ENCODE measurements around the gene GNAS. TPM values are rescaled to one million over a fixed set of nuclear protein-coding genes. Genes with fewer than 3 reads are reported as not detected.

GNAS gene
- polyA plus RNA-seq, 1 donor (not counting 4 experiments of a cell fraction or from before 2014, with no cell fraction given) = 560 TPM

- Histone ChIP-seq H3K4me3 (ENCODE audit: control insufficient read depth in 2 of 3, extremely low read depth in 1 of 3, insufficient read depth in 2 of 3, low read depth in 1 of 3, low read length in 3 of 3) (no peak overlapping the region), H3K9me1 (ENCODE audit: control insufficient read depth, extremely low read depth, insufficient read depth, low read length) (no peaks in the 10 kb centered on the region), H3K4me2 (ENCODE audit: control insufficient read depth, extremely low read depth, insufficient read depth, low read depth, low read length) (no peak overlapping the region), H4K20me1 (ENCODE audit: control insufficient read depth, extremely low read depth, insufficient read depth, low read length) (no peaks in the 10 kb centered on the region), H3K9ac (ENCODE audit: control insufficient read depth, extremely low read depth, insufficient read depth, low read length) (no peak overlapping the region), H3K36me3 (ENCODE audit: control insufficient read depth in 2 of 2, extremely low read depth in 1 of 2, insufficient read depth in 2 of 2, low read length in 2 of 2) (no peaks in the 10 kb centered on the region), H2AFZ (ENCODE audit: control insufficient read depth, low read length) (no peak overlapping the region), H3K4me1 (ENCODE audit: control insufficient read depth, extremely low read depth, insufficient read depth, low read length) (no peaks in the 10 kb centered on the region), H3K27ac (ENCODE audit: control insufficient read depth, insufficient read depth, low read length) (no peak overlapping the region), H3K27me3 (ENCODE audit: control insufficient read depth, extremely low read depth, insufficient read depth, low read length) (peaks cover 2% of the 10 kb centered on the region), H3K79me2 (ENCODE audit: control insufficient read depth, insufficient read depth, low read length) (no peaks in the 10 kb centered on the region), H3K9me3 (ENCODE audit: control insufficient read depth, low read depth, low read length) (no peaks in the 10 kb centered on the region)
- DNase-seq (ENCODE audit: low read depth, low spot score) = no peak
- dilution Hi-C loops (cut with MboI; ENCODE audit: extremely low pct_ligation_motif_present, low sequenced_read_pairs) = loop anchor here (25.0 kb wide), 1 partner anchor 338 kb away; no protein-coding TSS in a partner anchor
- TF ChIP-seq EZH2 (IDR thresholded peaks at IDR 0.05; ENCODE audit: low read length) (no peak), CTCF (optimal IDR thresholded peaks at IDR 0.05 in 1 of 3, IDR thresholded peaks at IDR 0.05 in 1 of 3, conservative IDR thresholded peaks at IDR 0.05 in 1 of 3; ENCODE audit: extremely low read depth in 1 of 3, insufficient read depth in 2 of 3, low read length in 3 of 3) (no peak)
- no peak for FAIRE-seq
Observed at GRCh38 chr20:58874469-58874868, 22.0 kb downstream of the GNAS start.

- dilution Hi-C loops (cut with MboI; ENCODE audit: extremely low pct_ligation_motif_present, low sequenced_read_pairs) = no loop called here
- Histone ChIP-seq H3K4me3 (ENCODE audit: control insufficient read depth in 2 of 3, extremely low read depth in 1 of 3, insufficient read depth in 2 of 3, low read depth in 1 of 3, low read length in 3 of 3) (no peak overlapping the region), H3K36me3 (ENCODE audit: control insufficient read depth in 2 of 2, extremely low read depth in 1 of 2, insufficient read depth in 2 of 2, low read length in 2 of 2) (no peaks in the 10 kb centered on the region), H3K4me2 (ENCODE audit: control insufficient read depth, extremely low read depth, insufficient read depth, low read depth, low read length) (no peak overlapping the region), H3K4me1 (ENCODE audit: control insufficient read depth, extremely low read depth, insufficient read depth, low read length) (no peaks in the 10 kb centered on the region), H4K20me1 (ENCODE audit: control insufficient read depth, extremely low read depth, insufficient read depth, low read length) (no peaks in the 10 kb centered on the region), H3K9me1 (ENCODE audit: control insufficient read depth, extremely low read depth, insufficient read depth, low read length) (no peaks in the 10 kb centered on the region), H2AFZ (ENCODE audit: control insufficient read depth, low read length) (no peak overlapping the region), H3K27ac (ENCODE audit: control insufficient read depth, insufficient read depth, low read length) (no peak overlapping the region), H3K9me3 (ENCODE audit: control insufficient read depth, low read depth, low read length) (no peaks in the 10 kb centered on the region), H3K27me3 (ENCODE audit: control insufficient read depth, extremely low read depth, insufficient read depth, low read length) (peaks cover 4% of the 10 kb centered on the region), H3K79me2 (ENCODE audit: control insufficient read depth, insufficient read depth, low read length) (no peaks in the 10 kb centered on the region), H3K9ac (ENCODE audit: control insufficient read depth, extremely low read depth, insufficient read depth, low read length) (no peak overlapping the region)
- no peak for DNase-seq (ENCODE audit: low read depth, low spot score)
- TF ChIP-seq EZH2 (IDR thresholded peaks at IDR 0.05; ENCODE audit: low read length) (no peak), CTCF (optimal IDR thresholded peaks at IDR 0.05 in 1 of 3, IDR thresholded peaks at IDR 0.05 in 1 of 3, conservative IDR thresholded peaks at IDR 0.05 in 1 of 3; ENCODE audit: extremely low read depth in 1 of 3, insufficient read depth in 2 of 3, low read length in 3 of 3) (no peak)
- no peak for FAIRE-seq
Observed at GRCh38 chr20:58875111-58875510, 22.6 kb downstream of the GNAS start.

All from keratinocyte (primary cell).